22Rv1 (cell line): ENCODE measurements around the gene PPM1F.

Experiments
- CTCF ChIP-seq: fragments of 450-650 bp; IDR thresholded peaks from 2 replicates; pipeline ENCODE4 v1.5.1; 2017; ENCODE audit warnings: mild to moderate bottlenecking
- ZFX ChIP-seq: fragments of 450-650 bp; IDR thresholded peaks from 2 replicates; pipeline ENCODE4 v1.6.1; 2017; ENCODE audit warnings: antibody characterized with exemption, borderline replicate concordance

- TF ChIP-seq CTCF (peak; percentile 22), ZFX (no peak)
These were observed 32.6 kb upstream of the PPM1F start for GRCh38 chr22:21985214-21985613.
